Neuronal stem cell (in vitro differentiated cells): Measurements from ENCODE around the gene DNAH3.
A peak's percentile ranks its signal among the peaks of the same experiment; 100 is the strongest.

Source experiments
- DNase-seq: peaks from one replicate; pipeline ENCODE4 v3.0.0-alpha.2; 2013; ENCODE audit warnings: low spot score
- H2AFZ ChIP-seq: one replicate; pipeline ENCODE4 v1.6.1; 2013; ENCODE audit warnings: mild to moderate bottlenecking, low read length, inconsistent platforms
- H2AK5ac ChIP-seq: 2 replicates; pipeline ENCODE4 v1.6.1; 2013; ENCODE audit warnings: low read depth, mild to moderate bottlenecking, inconsistent platforms, low read length, moderate library complexity, mixed read lengths
- H2BK120ac ChIP-seq: 2 replicates; pipeline ENCODE4 v1.6.1; 2013; ENCODE audit warnings: low read depth, mild to moderate bottlenecking, inconsistent platforms, low read length, moderate library complexity, mixed read lengths
- H2BK12ac ChIP-seq: one replicate; pipeline ENCODE4 v1.6.1; 2013; ENCODE audit warnings: low read length, inconsistent platforms
- H2BK15ac ChIP-seq: 2 replicates; pipeline ENCODE4 v1.6.1; 2013; ENCODE audit warnings: mild to moderate bottlenecking, low read length, inconsistent platforms, mixed read lengths
- H2BK5ac ChIP-seq: one replicate; pipeline ENCODE4 v1.6.1; 2013; ENCODE audit warnings: inconsistent platforms, mild to moderate bottlenecking, low read length, moderate library complexity
- H3K14ac ChIP-seq: one replicate; pipeline ENCODE4 v1.6.1; 2013; ENCODE audit warnings: low read length, inconsistent platforms
- H3K18ac ChIP-seq: 2 replicates; pipeline ENCODE4 v1.6.1; 2013; ENCODE audit warnings: low read length, inconsistent platforms
- H3K23ac ChIP-seq: 2 replicates; pipeline ENCODE4 v1.6.1; 2013; ENCODE audit warnings: low read depth, mild to moderate bottlenecking, mixed read lengths, low read length, inconsistent platforms; ENCODE audit not compliant: poor library complexity
- H3K27ac ChIP-seq: replicated peaks from 3 replicates; pipeline ENCODE4 v1.5.1; 2013; ENCODE audit warnings: low read length, inconsistent platforms
- H3K27me3 ChIP-seq, 3 experiments: 2 replicates each; pipeline ENCODE4 v1.6.1; 2013; ENCODE audit warnings: low read length in 3 of 3, mild to moderate bottlenecking in 2 of 3, inconsistent platforms in 1 of 3, low read depth in 1 of 3, mixed read lengths in 1 of 3, moderate library complexity in 1 of 3; ENCODE audit not compliant: control insufficient read depth in 3 of 3, insufficient read depth in 3 of 3
- H3K36me3 ChIP-seq, 2 donors: replicated peaks in 1 of 2; 2 replicates each; pipeline ENCODE4 v1.6.1; 2013; ENCODE audit warnings: low read length in 2 of 2; ENCODE audit not compliant: control insufficient read depth in 2 of 2, insufficient read depth in 2 of 2
- H3K4ac ChIP-seq: 2 replicates; pipeline ENCODE4 v1.6.1; 2013; ENCODE audit warnings: inconsistent platforms, mild to moderate bottlenecking, low read length, moderate library complexity
- H3K4me1 ChIP-seq, 2 donors: 1 replicate in 1 of 2; 2 replicates in 1 of 2; pipeline ENCODE4 v1.6.1; 2013; ENCODE audit warnings: low read length in 2 of 2, low read depth in 1 of 2; ENCODE audit not compliant: control insufficient read depth in 2 of 2, insufficient read depth in 1 of 2
- H3K4me2 ChIP-seq: one replicate; pipeline ENCODE4 v1.6.1; 2013; ENCODE audit warnings: mild to moderate bottlenecking, low read length, inconsistent platforms; ENCODE audit not compliant: insufficient read depth, poor library complexity, severe bottlenecking
- H3K4me3 ChIP-seq, 2 donors: 2 replicates each; pipeline ENCODE4 v1.5.1; 2013; ENCODE audit warnings: low read length in 2 of 2, mild to moderate bottlenecking in 2 of 2, inconsistent platforms in 1 of 2, moderate library complexity in 1 of 2
- H3K79me1 ChIP-seq: one replicate; pipeline ENCODE4 v1.6.1; 2013; ENCODE audit warnings: low read depth, mild to moderate bottlenecking, inconsistent platforms, low read length, moderate library complexity
- H3K9ac ChIP-seq: one replicate; pipeline ENCODE4 v1.6.1; 2013; ENCODE audit warnings: mild to moderate bottlenecking, low read depth, low read length, inconsistent platforms; ENCODE audit not compliant: poor library complexity
- H3K9me3 ChIP-seq, 2 donors: replicated peaks in 1 of 2; 2 replicates each; pipeline versions ENCODE3 to v1.6.1; 2013; ENCODE audit warnings: low read length in 2 of 2, mild to moderate bottlenecking in 2 of 2, inconsistent platforms in 1 of 2, low read depth in 1 of 2, mixed read lengths in 1 of 2, moderate library complexity in 1 of 2; ENCODE audit not compliant: control insufficient read depth in 2 of 2, insufficient read depth in 1 of 2
- H4K8ac ChIP-seq: one replicate; pipeline ENCODE4 v1.6.1; 2013; ENCODE audit warnings: low read depth, mild to moderate bottlenecking, inconsistent platforms, low read length, moderate library complexity
- H4K91ac ChIP-seq: one replicate; pipeline ENCODE4 v1.6.1; 2013; ENCODE audit warnings: low read length, low read depth, mild to moderate bottlenecking, inconsistent platforms; ENCODE audit not compliant: poor library complexity
- WGBS, 2 donors: extraction: QIAGEN DNeasy Blood & Tissue Kit; methylation state at CpG; one replicate each; pipeline ENCODE4 v1.1.7; 2013; ENCODE audit warnings: missing lambda C conversion rate in 2 of 2, mixed read lengths in 1 of 2; ENCODE audit not compliant: insufficient read length in 2 of 2, insufficient replicate concordance in 1 of 2; ENCODE audit errors: extremely low coverage in 2 of 2; 5-methylcytosine and 5-hydroxymethylcytosine counted together

Gene DNAH3

DNA sequence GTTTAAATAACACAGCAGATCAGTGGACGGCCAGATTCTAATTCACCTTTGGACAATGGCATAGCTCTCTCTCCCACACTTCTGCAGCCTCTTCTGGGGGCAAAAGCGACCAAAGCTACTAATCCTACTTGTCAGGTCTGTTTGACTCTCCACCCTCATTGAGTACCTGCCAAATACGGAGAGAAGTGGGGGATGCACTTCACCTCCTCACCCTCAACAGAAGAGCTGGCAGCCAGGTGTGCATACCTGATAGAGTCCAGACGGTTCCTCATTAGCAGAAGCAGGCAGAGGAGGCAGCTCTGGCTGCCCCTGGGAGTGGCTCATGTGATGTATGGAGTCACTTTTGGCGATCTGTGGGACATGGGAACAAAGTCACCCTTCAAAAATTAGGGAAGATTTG, 4.9 kb downstream of the DNAH3 start:
- Histone ChIP-seq H3K27ac (no peak overlapping the region), H3K18ac (no peak overlapping the region), H3K4me3 (no peak overlapping the region), H3K9ac (no peak overlapping the region), H2BK5ac (no peak overlapping the region), H4K91ac (no peak overlapping the region), H2AK5ac (no peak overlapping the region), H2BK12ac (no peak overlapping the region), H4K8ac (no peak overlapping the region), H3K4me2 (no peak overlapping the region), H3K4ac (no peak overlapping the region), H3K79me1 (no peaks in the 10 kb centered on the region), H2AFZ (no peak overlapping the region), H3K23ac (no peak overlapping the region), H3K14ac (no peak overlapping the region), H3K4me1 (no peaks in the 10 kb centered on the region), H3K27me3 (peaks cover 0 to 1% (median 0%) of the 10 kb centered on the region in 3 experiments), H3K9me3 (peaks cover 0 to 2% of the 10 kb centered on the region in 2 donors), H2BK15ac (no peak overlapping the region), H2BK120ac (no peak overlapping the region), H3K36me3 (no peaks in the 10 kb centered on the region)
- no peak for DNase-seq
- no CpG with 5 or more reads among the region's 5 CpGs for WGBS, 2 donors

DNA sequence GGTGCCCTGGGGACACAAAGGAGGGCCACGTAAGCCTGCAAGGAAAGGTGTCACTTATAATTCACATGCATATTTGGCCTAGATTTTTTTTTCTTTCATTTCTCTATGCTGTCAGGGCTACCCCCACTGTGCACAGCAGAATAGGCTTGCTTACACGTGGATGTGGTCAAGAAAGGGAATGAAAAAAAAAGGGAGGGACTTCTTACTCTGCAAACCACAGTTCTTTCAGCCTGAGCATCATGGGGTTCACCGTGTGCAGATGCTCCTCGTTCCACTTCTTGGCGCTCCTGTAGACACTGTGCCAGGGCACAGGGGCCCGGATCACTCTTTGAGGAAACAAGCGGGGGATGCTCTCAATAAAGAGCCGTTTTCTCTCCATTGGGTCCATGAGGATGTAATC, 16.6 kb downstream of the DNAH3 start:
- H3K23ac ChIP-seq, result no peak overlapping the region
- no peak overlapping the region for H4K91ac ChIP-seq
- no peak overlapping the region for H3K14ac ChIP-seq
- H3K4me3 ChIP-seq, result no peak overlapping the region
- no peaks in the 10 kb centered on the region for H3K27me3 ChIP-seq
- H2BK12ac ChIP-seq, result no peak overlapping the region
- peaks cover 0 to 2% of the 10 kb centered on the region in 2 donors for H3K4me1 ChIP-seq
- WGBS, 2 donors, result no CpG with 5 or more reads among the region's 8 CpGs
- H4K8ac ChIP-seq, result no peak overlapping the region
- no peak overlapping the region for H2BK120ac ChIP-seq
- no peak overlapping the region for H2BK5ac ChIP-seq
- H2AK5ac ChIP-seq, result no peak overlapping the region
- no peak overlapping the region for H2AFZ ChIP-seq
- no peak overlapping the region for H3K18ac ChIP-seq
- DNase-seq, result no peak
- H3K79me1 ChIP-seq, result no peaks in the 10 kb centered on the region
- H3K9me3 ChIP-seq, result no peaks in the 10 kb centered on the region
- H3K4me2 ChIP-seq, result no peak overlapping the region
- H3K27ac ChIP-seq, result no peak overlapping the region
- H2BK15ac ChIP-seq, result no peak overlapping the region
- no peak overlapping the region for H3K4ac ChIP-seq
- no peaks in the 10 kb centered on the region for H3K36me3 ChIP-seq
- no peak overlapping the region for H3K9ac ChIP-seq

DNA sequence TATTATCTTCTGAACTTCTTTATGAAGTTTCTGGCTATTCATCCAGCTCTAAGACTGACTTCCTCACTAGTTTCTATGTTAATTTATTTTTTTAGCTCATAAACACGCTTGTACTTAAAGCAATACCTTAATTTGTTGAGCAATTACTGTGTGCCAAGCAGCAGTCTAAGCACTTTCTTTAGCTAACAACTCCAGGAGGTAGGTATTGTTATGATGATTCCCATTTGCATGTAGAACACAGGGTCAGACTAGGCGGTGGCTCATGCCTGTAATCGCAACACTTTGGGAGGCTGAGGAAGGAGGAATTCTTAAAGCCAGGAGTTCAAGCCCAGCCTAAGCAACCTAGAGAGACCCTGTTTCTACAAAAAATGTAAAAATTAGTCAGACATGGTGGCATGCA, 19.8 kb downstream of the DNAH3 start:
- Histone ChIP-seq H3K4me1 (peaks cover 0 to 2% of the 10 kb centered on the region in 2 donors), H3K4me2 (no peak overlapping the region), H2BK12ac (no peak overlapping the region), H3K14ac (no peak overlapping the region), H2BK120ac (no peak overlapping the region), H4K91ac (no peak overlapping the region), H3K18ac (no peak overlapping the region), H3K27me3 (no peaks in the 10 kb centered on the region), H4K8ac (no peak overlapping the region), H2AK5ac (no peak overlapping the region), H3K23ac (no peak overlapping the region), H2BK15ac (no peak overlapping the region), H3K4ac (no peak overlapping the region), H3K36me3 (no peaks in the 10 kb centered on the region), H3K27ac (no peak overlapping the region), H3K9me3 (no peaks in the 10 kb centered on the region), H2BK5ac (no peak overlapping the region), H3K4me3 (no peak overlapping the region), H2AFZ (no peak overlapping the region), H3K79me1 (no peaks in the 10 kb centered on the region), H3K9ac (no peak overlapping the region)
- no CpG with 5 or more reads among the region's 3 CpGs for WGBS, 2 donors
- no peak for DNase-seq

DNA sequence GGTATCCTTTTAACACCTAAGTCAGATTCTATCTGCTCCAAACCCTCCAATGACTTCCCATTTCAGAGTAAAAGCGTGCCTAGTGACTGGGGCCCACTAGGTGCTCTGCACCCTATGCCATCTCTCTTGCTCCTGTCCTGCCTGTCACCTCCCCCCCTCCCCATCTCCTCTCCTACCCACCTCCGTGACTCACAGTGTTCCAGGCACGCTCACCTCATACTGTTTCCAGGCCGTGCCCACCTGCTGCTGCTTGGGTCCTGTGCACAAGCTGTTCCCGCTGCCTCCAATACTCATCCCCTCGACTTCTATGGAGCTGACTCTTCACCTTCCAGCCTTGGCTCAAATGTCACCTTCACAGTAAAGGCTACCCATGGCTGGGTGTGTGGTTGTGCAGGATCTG, 21.7 kb downstream of the DNAH3 start:
- Histone ChIP-seq H3K4me1 (peaks cover 0 to 2% of the 10 kb centered on the region in 2 donors), H3K79me1 (no peaks in the 10 kb centered on the region), H3K4me3 (peak overlapping the region in 1 of 2 donors; percentile 57), H3K23ac (no peak overlapping the region), H4K8ac (no peak overlapping the region), H3K4me2 (no peak overlapping the region), H2BK15ac (no peak overlapping the region), H2BK12ac (no peak overlapping the region), H3K9ac (no peak overlapping the region), H3K14ac (peak overlapping the region; percentile 1), H3K4ac (no peak overlapping the region), H3K9me3 (no peaks in the 10 kb centered on the region), H2BK120ac (no peak overlapping the region), H3K27ac (no peak overlapping the region), H2BK5ac (no peak overlapping the region), H3K27me3 (no peaks in the 10 kb centered on the region), H3K36me3 (no peaks in the 10 kb centered on the region), H4K91ac (no peak overlapping the region), H2AFZ (no peak overlapping the region), H2AK5ac (no peak overlapping the region), H3K18ac (no peak overlapping the region)
- DNase-seq, result no peak
- no CpG with 5 or more reads among the region's 6 CpGs for WGBS, 2 donors
